GM10266 (cell line): ENCODE data around the gene SCN1B.
A peak's percentile ranks its signal among the peaks of the same experiment; 100 is the strongest.

Experiments
- DNase-seq: peaks from one replicate; pipeline ENCODE4 v3.0.0; 2012; ENCODE audit errors: extremely low spot score
- TF ChIP-seq, protein P1 (sequence below): IDR thresholded peaks from 2 replicates; pipeline ENCODE4 v1.5.1; 2012; ENCODE audit warnings: mild to moderate bottlenecking, low read depth; ENCODE audit not compliant: control insufficient read depth, insufficient read depth; ENCODE audit errors: missing control alignments

The SCN1B gene

DNA sequence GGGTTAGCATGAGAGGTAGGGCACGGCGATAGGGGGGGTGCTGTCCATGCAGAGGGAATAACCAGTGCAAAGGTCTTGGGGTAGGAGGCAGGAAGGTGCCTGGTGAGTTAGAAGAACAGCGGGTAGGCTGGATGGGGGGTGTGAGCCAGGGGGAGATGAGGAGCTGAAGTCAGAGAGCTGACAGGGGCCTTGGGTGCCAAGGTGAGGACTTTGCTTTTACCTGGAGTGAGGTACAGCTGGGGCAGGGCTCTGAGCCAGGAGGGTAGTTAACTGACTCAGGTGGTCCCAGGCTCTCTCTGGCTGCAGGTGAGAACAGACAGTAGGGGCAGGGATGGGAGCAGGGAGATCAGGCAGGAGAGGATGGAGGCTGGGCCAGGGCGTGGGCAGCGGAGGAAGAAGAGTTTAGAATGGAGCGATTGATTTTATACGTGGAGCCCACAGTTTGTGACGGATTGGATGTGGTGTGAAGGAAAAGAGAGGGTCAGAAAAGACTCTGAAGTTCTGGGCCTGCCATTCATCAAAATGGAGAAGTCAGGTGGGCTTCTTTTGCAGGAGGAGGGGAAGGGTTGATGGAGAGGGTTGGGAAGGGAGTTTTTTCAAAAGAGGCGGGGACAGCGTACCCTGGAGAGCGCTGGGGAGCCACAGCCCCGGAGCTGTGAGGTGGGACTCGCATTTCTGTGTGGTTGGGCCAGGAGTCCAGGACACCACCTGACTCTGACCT is 31.3 kb upstream of the SCN1B start:
- TF ChIP-seq, protein P1, sequence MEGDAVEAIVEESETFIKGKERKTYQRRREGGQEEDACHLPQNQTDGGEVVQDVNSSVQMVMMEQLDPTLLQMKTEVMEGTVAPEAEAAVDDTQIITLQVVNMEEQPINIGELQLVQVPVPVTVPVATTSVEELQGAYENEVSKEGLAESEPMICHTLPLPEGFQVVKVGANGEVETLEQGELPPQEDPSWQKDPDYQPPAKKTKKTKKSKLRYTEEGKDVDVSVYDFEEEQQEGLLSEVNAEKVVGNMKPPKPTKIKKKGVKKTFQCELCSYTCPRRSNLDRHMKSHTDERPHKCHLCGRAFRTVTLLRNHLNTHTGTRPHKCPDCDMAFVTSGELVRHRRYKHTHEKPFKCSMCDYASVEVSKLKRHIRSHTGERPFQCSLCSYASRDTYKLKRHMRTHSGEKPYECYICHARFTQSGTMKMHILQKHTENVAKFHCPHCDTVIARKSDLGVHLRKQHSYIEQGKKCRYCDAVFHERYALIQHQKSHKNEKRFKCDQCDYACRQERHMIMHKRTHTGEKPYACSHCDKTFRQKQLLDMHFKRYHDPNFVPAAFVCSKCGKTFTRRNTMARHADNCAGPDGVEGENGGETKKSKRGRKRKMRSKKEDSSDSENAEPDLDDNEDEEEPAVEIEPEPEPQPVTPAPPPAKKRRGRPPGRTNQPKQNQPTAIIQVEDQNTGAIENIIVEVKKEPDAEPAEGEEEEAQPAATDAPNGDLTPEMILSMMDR = no peak
- DNase-seq = peak; percentile 20

DNA sequence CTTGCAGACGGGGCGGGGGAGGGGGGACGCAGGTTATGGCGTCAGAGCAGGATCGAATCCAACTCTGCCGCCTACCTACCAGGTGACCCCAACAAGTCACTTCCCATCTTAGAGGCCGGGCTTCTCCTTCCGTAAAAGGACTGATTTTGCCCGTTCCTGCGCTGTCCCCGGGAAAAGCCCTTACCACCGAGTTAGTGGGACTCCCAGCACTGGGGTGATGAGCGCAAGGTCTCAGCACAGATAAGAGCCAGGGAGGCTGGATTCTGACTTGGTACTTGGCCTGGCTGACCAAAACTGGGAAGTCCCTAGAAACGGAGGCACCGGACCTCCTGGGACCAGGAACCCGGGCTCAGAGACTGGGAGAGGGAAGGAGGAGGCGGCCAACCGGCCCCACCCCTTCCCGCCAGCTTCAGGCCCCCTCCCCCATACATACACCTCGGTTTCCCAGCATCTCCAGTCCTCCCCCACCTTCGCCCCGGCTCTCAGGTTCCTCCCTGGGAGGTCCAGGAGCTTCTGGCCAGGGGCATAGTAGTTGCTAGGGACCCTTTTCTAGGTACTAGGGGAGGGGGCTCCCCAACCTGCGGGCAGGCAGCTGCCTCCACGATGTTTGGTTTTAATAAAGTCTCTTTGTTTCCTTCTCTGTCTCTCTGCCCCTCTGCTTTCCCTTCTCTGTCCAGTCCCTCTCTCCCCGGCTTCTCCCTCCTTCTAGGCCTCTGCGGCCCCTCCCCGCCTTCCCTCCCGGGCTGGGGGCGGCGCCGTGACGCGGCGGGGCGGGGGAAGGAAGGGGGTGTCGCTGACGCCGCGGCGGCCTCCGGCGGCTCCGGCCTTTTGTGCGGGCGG is 30.6 kb upstream of the SCN1B start, which contains the start of gene GRAMD1A:
Gene GRAMD1A, plus strand, starts transcription at position 826 of the 840 bp plus-strand sequence. CDS start 156 bp downstream, outside the sequence.
- peak; percentile 95 for DNase-seq
- TF ChIP-seq, protein P1 = no peak

DNA sequence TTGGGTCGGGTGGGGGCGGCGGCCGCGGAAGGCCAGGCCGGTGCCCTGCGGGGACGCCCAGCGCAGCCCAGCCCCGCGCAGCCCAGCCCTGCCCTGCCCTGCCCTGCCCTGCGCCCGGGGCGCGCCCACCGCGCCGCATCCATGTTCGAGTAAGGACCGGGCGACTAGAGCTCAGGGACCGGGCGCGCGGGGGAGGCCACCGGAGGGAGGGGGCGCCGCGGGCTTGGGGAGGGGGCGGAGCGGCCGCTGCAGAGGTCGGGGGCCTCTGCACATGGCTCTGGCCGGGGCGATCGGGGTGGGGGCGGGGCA is 30.0 kb upstream of the SCN1B start:
- TF ChIP-seq, protein P1 = no peak
- no peak for DNase-seq

DNA sequence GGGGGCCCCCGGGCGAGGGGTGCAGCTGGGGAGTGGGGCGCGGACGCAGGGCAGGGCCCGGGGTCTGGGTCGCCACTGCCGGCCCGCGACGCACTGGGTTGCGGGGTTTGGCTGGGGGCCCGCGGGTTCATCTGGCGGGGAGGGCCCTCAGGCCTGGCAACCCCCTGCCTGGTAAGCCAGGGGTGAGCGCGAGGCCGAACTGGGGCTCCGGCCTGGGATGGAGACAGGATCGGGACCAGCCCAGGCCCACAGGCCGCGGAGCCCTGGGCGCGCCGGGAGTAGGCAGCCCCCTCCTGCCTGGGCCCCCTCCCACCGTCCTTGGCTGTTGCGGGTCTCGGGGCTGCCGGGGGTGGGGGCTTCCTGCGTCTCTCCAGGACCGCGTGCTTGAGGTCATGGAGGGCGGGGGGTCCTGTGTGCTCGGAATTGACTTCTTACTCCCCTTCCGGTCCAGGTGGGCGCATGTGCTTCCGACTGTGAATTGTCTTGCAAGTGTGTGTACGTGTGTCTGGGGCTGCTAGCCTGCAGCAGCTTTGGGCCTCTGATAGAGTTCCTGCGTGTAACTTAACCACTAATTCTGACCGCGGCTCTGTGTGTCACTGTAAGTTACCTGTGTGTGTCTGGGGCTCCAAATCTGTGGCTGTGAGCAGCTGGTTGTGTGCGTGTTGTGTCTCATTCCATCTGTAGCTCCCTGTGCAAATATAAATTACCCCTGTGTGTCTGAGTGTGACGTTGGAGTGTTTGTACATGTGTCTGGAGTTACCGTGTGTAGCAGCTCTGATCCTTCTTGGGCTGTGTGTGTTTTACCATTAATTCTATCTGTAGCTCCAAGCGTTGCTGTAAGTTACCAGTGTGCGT is 29.4 kb upstream of the SCN1B start:
- TF ChIP-seq, protein P1 = no peak
- peak; percentile 53 for DNase-seq

DNA sequence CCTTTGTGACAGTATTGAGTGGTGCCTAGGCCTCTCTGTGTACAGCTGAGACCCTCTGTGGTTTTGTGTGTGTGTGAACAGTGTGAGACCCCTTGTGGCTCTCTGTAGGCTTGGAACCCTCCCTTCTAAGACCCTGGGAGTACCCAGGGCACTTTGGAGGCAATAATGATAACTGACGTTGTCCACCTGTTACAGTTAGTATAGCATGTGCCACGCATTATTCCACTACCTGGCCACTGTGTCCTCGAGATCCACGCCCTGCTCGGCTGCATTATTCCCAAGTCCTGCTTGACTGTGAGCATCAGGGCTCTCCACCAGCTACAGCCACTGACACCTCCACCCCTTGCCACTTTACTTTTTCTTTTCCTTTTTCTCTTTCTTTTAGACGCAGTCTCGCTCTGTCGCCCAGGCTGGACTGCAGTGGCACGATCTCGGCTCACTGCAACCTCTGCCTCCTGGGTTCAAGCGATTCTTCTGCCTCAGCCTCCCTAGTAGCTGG is 28.2 kb upstream of the SCN1B start:
- no peak for DNase-seq

DNA sequence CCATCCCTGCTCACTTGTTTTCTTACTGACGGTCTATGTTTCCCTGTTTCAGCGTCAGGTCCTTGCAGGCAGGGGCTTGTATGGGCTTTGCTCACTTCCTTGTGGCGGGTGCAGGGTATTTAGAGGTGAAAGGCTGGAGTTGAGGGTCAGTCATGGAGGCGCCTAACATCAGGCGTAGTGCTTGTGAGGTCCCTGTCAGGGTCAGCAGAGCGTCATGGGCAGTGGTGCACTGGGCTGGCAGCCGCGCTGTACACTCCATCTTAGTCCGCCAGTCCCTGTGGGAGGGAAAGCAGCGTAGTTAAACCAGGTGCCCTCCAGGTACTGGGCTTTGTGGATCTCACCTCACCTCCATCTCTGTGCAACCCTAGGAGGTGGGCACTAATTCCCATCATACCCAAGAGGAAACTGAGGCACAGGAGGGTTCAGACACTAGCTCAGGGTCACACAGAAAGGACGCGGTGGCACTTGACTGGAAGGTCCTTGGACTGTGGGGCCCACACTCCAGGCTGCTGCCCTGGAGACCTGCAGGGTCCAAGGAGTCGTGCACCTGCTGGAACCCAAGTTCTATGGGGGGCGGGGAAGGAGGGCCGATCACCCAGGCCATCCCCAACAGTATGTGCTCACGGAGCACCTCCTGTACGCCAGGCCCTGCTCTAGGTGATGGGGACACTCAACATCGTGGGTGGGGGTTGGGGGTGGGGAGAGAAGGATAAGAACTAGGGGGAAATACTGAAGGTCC is 25.6 kb upstream of the SCN1B start:
- TF ChIP-seq, protein P1 = no peak
- no peak for DNase-seq

More for the DNA sequence above, 28.2 kb upstream of the SCN1B start:
- TF ChIP-seq, protein P1 = no peak
